ENCODE data around the gene ANKRD39. TPM values are rescaled to one million over a fixed set of nuclear protein-coding genes. Genes with fewer than 3 reads are reported as not detected.

ANKRD39 gene
- total and polyA plus RNA-seq, 2 donors (not counting 1 experiment from before 2014, with no cell fraction given) = 14.8 to 19.3 TPM

- POLR2A ChIA-PET = no interaction called here
- no peak overlapping the region for H3K9ac ChIP-seq (ENCODE audit: low read length)
- ATAC-seq (ENCODE audit: low read depth) (no peak), DNase-seq (no peak)
- Mint-ChIP-seq H3K9me3 (ENCODE audit: insufficient read depth) (no peaks in the 10 kb centered on the region), H3K27me3 (no peaks in the 10 kb centered on the region), H3K4me3 (no peak overlapping the region), H3K27ac (peak overlapping the region; percentile 37), H3K4me1 (peaks cover 32% of the 10 kb centered on the region)
- intact Hi-C loops (cut with micrococcal nuclease) = no loop called here
- no peaks in the 10 kb centered on the region for H3K27me3 ChIP-seq (replicated peaks in 1 of 4; ENCODE audit: control extremely low read depth in 1 of 4, control insufficient read depth in 3 of 4, insufficient read depth in 4 of 4, low read length in 3 of 4)
- H3K4me1 ChIP-seq (ENCODE audit: control insufficient read depth in 2 of 2, insufficient read depth in 2 of 2, low read length in 2 of 2) = peaks cover 20 to 26% of the 10 kb centered on the region in 2 donors
- H3K36me3 ChIP-seq (replicated peaks in 1 of 2; ENCODE audit: control extremely low read depth in 1 of 2, control insufficient read depth in 1 of 2, extremely low read depth in 1 of 2, insufficient read depth in 2 of 2, low read length in 1 of 2) = peaks cover 0 to 29% of the 10 kb centered on the region in 2 experiments
- H3K4me2 ChIP-seq (replicated peaks; ENCODE audit: low read depth, low read length, poor library complexity, severe bottlenecking) = no peak overlapping the region
- H3K79me2 ChIP-seq (ENCODE audit: control insufficient read depth, insufficient read depth, low read length) = no peaks in the 10 kb centered on the region
- no peak overlapping the region for H2AFZ ChIP-seq (ENCODE audit: insufficient read depth, low read depth, low read length, poor library complexity, severe bottlenecking)
- no peak overlapping the region for H3K27ac ChIP-seq (ENCODE audit: low read length in 2 of 2)
- WGBS (ENCODE audit: insufficient coverage) = 100% methylated on average over 4 of the region's 5 CpGs
- CTCF ChIA-PET = interaction anchor here (1.7 kb wide), 1 partner anchor 47 kb away, joined by 5 read pairs; the partner anchor contains the start of gene ANKRD39
- H4K20me1 ChIP-seq (ENCODE audit: control insufficient read depth, insufficient read depth, low read length, poor library complexity, severe bottlenecking) = no peaks in the 10 kb centered on the region
- H3K4me3 ChIP-seq (ENCODE audit: control extremely low read depth in 1 of 5, extremely low read depth in 1 of 5, insufficient read depth in 1 of 5, low read depth in 2 of 5, low read length in 4 of 5) = no peak overlapping the region
- no peaks in the 10 kb centered on the region for H3K9me3 ChIP-seq (ENCODE audit: control extremely low read depth in 1 of 3, control insufficient read depth in 2 of 3, insufficient read depth in 1 of 3, low read length in 2 of 3)
- TF ChIP-seq, protein P1, sequence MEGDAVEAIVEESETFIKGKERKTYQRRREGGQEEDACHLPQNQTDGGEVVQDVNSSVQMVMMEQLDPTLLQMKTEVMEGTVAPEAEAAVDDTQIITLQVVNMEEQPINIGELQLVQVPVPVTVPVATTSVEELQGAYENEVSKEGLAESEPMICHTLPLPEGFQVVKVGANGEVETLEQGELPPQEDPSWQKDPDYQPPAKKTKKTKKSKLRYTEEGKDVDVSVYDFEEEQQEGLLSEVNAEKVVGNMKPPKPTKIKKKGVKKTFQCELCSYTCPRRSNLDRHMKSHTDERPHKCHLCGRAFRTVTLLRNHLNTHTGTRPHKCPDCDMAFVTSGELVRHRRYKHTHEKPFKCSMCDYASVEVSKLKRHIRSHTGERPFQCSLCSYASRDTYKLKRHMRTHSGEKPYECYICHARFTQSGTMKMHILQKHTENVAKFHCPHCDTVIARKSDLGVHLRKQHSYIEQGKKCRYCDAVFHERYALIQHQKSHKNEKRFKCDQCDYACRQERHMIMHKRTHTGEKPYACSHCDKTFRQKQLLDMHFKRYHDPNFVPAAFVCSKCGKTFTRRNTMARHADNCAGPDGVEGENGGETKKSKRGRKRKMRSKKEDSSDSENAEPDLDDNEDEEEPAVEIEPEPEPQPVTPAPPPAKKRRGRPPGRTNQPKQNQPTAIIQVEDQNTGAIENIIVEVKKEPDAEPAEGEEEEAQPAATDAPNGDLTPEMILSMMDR (IDR thresholded peaks at IDR 0.05) = no peak
- no peak for TF ChIP-seq EZH2 (IDR thresholded peaks at IDR 0.05; ENCODE audit: borderline replicate concordance, insufficient read depth, low read depth, low read length, poor library complexity, severe bottlenecking)
These were observed 47.0 kb downstream of the ANKRD39 start for GRCh38 chr2:96810783-96811192.

- intact Hi-C loops (cut with micrococcal nuclease) = no loop called here
- H3K27ac Mint-ChIP-seq = peak overlapping the region; percentile 20
- H3K9me3 Mint-ChIP-seq (ENCODE audit: insufficient read depth) = no peaks in the 10 kb centered on the region
- H2AFZ ChIP-seq (ENCODE audit: insufficient read depth, low read depth, low read length, poor library complexity, severe bottlenecking) = no peak overlapping the region
- no peaks in the 10 kb centered on the region for H3K27me3 ChIP-seq (replicated peaks in 1 of 4; ENCODE audit: control extremely low read depth in 1 of 4, control insufficient read depth in 3 of 4, insufficient read depth in 4 of 4, low read length in 3 of 4)
- CTCF ChIA-PET = interaction anchor here (1.0 to 1.7 kb wide), 2 partner anchors 17 to 48 kb away, joined by 4 to 5 read pairs; partner anchors contain the start of gene ANKRD39
- no peak overlapping the region for H3K4me3 ChIP-seq (ENCODE audit: control extremely low read depth in 1 of 5, extremely low read depth in 1 of 5, insufficient read depth in 1 of 5, low read depth in 2 of 5, low read length in 4 of 5)
- H3K4me1 ChIP-seq (ENCODE audit: control insufficient read depth in 2 of 2, insufficient read depth in 2 of 2, low read length in 2 of 2) = peaks cover 18 to 22% of the 10 kb centered on the region in 2 donors
- no peaks in the 10 kb centered on the region for H4K20me1 ChIP-seq (ENCODE audit: control insufficient read depth, insufficient read depth, low read length, poor library complexity, severe bottlenecking)
- WGBS (ENCODE audit: insufficient coverage) = 96% methylated on average over 8 of the region's 12 CpGs
- no peaks in the 10 kb centered on the region for H3K79me2 ChIP-seq (ENCODE audit: control insufficient read depth, insufficient read depth, low read length)
- no peak overlapping the region for H3K4me3 Mint-ChIP-seq
- POLR2A ChIA-PET = no interaction called here
- H3K27ac ChIP-seq (ENCODE audit: low read length in 2 of 2) = no peak overlapping the region
- H3K36me3 ChIP-seq (replicated peaks in 1 of 2; ENCODE audit: control extremely low read depth in 1 of 2, control insufficient read depth in 1 of 2, extremely low read depth in 1 of 2, insufficient read depth in 2 of 2, low read length in 1 of 2) = peaks cover 0 to 29% of the 10 kb centered on the region in 2 experiments
- DNase-seq = no peak
- H3K9ac ChIP-seq (ENCODE audit: low read length) = no peak overlapping the region
- no peaks in the 10 kb centered on the region for H3K27me3 Mint-ChIP-seq
- H3K4me2 ChIP-seq (replicated peaks; ENCODE audit: low read depth, low read length, poor library complexity, severe bottlenecking) = no peak overlapping the region
- H3K9me3 ChIP-seq (ENCODE audit: control extremely low read depth in 1 of 3, control insufficient read depth in 2 of 3, insufficient read depth in 1 of 3, low read length in 2 of 3) = no peaks in the 10 kb centered on the region
- TF ChIP-seq, protein P1 (IDR thresholded peaks at IDR 0.05) = no peak
- TF ChIP-seq EZH2 (IDR thresholded peaks at IDR 0.05; ENCODE audit: borderline replicate concordance, insufficient read depth, low read depth, low read length, poor library complexity, severe bottlenecking) = no peak
- H3K4me1 Mint-ChIP-seq = peaks cover 27% of the 10 kb centered on the region
- ATAC-seq (ENCODE audit: low read depth) = no peak
These were observed 47.6 kb downstream of the ANKRD39 start for GRCh38 chr2:96809951-96810782.

Data from B cell (primary cell).